Transverse colon (tissue), 4 donors: ENCODE data around the gene GRIK4.

ENCODE experiments used
- EP300 ChIP-seq: sonication (generic); formaldehyde crosslinking; IDR thresholded peaks from one replicate; pipeline ENCODE4 v1.6.1; 2017; ENCODE audit warnings: antibody characterized with exemption, low read depth
- POLR2A ChIP-seq: fragments of 450-650 bp; IDR thresholded peaks from one replicate; pipeline ENCODE4 v1.6.1; 2016; ENCODE audit warnings: antibody characterized with exemption, mild to moderate bottlenecking, moderate library complexity
- POLR2AphosphoS5 ChIP-seq, 3 donors: sonication (generic); formaldehyde crosslinking; IDR thresholded peaks; one replicate each; pipeline ENCODE4 v1.6.1; 2016; ENCODE audit warnings: antibody characterized with exemption in 3 of 3
- TF ChIP-seq, protein P1 (sequence below), 5 experiments: fragments of 200-600 bp in 3 of 5; fragments of 450-650 bp in 2 of 5; sonication (generic) in 3 of 5; IDR thresholded peaks; 1 replicate in 2 of 5; 2 replicates in 3 of 5; pipeline ENCODE4 v1.5.1; 2016 to 2017; ENCODE audit warnings: antibody characterized with exemption in 5 of 5, inconsistent platforms in 3 of 5, mild to moderate bottlenecking in 2 of 5, moderate library complexity in 1 of 5

DNA sequence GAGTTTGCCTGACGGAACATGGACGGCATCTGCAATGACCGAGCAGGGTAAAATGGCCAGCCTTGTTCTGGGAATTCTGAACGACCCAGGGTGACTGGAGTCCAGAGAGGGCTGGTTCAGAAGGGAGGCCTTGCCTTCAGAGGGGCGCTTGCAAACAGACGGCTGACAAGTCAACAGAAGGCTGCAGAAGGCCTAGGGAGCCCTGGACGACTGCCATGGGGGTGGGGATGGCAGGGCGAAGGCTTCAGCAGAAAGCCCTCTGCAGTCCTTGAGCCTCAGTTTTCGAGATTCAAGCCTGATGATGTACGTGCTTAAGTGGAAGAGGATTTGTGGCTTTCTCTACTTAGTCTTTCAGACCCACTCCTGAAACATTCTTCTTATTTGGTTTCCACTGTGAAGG, 395.2 kb downstream of the GRIK4 start:
- TF ChIP-seq, protein P1, sequence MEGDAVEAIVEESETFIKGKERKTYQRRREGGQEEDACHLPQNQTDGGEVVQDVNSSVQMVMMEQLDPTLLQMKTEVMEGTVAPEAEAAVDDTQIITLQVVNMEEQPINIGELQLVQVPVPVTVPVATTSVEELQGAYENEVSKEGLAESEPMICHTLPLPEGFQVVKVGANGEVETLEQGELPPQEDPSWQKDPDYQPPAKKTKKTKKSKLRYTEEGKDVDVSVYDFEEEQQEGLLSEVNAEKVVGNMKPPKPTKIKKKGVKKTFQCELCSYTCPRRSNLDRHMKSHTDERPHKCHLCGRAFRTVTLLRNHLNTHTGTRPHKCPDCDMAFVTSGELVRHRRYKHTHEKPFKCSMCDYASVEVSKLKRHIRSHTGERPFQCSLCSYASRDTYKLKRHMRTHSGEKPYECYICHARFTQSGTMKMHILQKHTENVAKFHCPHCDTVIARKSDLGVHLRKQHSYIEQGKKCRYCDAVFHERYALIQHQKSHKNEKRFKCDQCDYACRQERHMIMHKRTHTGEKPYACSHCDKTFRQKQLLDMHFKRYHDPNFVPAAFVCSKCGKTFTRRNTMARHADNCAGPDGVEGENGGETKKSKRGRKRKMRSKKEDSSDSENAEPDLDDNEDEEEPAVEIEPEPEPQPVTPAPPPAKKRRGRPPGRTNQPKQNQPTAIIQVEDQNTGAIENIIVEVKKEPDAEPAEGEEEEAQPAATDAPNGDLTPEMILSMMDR (IDR thresholded peaks at IDR 0.05): no peak
- TF ChIP-seq POLR2AphosphoS5 (IDR thresholded peaks at IDR 0.05) (no peak), EP300 (no peak), POLR2A (no peak)
